Subcutaneous adipose tissue (tissue), 4 donors: ENCODE results near the gene CEP250. TPM values are rescaled to one million over a fixed set of nuclear protein-coding genes. Genes with fewer than 3 reads are reported as not detected.

Source experiments
- total RNA-seq, 4 donors: library from RNA; depleted of rRNA; stranded (reverse); fragments of >200 nt; gene quantifications; one replicate each; pipeline ENCODE4 v1.1.0, GENCODE V29; 2016
- TF ChIP-seq, protein P1 (sequence below): fragments of 450-650 bp; IDR thresholded peaks from one replicate; pipeline ENCODE4 v1.5.1; 2016; ENCODE audit warnings: low read depth, mild to moderate bottlenecking, control low read depth, antibody characterized with exemption, moderate library complexity

The CEP250 gene
- total RNA-seq, 4 donors from 2014 or later = 6.8 to 31.6 (median 20.6) TPM

DNA sequence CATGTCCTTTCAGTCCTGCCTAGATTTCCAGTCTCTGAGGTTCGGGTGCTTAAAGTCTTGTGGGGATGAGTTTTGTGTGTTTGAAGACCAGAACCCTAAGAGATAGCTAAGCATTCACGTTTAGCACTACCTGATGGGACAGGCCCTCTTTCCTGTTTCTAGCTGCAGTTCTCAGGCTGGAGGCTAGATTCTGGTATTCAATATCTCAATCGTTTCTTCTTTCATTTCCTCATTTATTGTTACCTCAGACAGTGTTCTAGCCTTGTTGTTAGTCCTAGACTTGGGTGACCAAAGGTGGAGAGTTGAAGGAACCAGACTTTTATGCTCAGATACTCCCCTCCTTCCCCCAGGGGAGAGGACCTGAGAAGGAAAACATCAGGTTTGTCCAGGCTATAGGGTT is 16.8 kb downstream of the CEP250 start:
- TF ChIP-seq, protein P1, sequence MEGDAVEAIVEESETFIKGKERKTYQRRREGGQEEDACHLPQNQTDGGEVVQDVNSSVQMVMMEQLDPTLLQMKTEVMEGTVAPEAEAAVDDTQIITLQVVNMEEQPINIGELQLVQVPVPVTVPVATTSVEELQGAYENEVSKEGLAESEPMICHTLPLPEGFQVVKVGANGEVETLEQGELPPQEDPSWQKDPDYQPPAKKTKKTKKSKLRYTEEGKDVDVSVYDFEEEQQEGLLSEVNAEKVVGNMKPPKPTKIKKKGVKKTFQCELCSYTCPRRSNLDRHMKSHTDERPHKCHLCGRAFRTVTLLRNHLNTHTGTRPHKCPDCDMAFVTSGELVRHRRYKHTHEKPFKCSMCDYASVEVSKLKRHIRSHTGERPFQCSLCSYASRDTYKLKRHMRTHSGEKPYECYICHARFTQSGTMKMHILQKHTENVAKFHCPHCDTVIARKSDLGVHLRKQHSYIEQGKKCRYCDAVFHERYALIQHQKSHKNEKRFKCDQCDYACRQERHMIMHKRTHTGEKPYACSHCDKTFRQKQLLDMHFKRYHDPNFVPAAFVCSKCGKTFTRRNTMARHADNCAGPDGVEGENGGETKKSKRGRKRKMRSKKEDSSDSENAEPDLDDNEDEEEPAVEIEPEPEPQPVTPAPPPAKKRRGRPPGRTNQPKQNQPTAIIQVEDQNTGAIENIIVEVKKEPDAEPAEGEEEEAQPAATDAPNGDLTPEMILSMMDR = no peak

DNA sequence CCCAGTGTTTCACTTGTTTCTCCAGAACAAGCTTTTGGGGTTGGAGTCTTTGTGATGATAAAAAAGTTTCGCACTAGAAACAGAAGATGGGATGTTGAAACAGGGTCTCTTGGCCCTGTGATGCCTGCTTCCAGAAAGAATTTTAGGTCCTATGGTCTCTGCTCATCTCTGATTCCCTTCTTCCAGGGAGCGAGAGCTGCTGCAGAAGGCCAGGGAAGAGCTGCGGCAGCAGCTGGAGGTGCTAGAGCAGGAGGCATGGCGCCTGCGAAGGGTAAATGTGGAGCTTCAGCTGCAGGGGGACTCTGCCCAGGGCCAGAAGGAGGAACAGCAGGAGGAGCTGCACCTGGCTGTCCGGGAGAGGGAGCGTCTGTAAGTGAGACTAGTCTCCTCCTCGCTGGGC is 18.3 kb downstream of the CEP250 start:
- TF ChIP-seq, protein P1 = no peak

DNA sequence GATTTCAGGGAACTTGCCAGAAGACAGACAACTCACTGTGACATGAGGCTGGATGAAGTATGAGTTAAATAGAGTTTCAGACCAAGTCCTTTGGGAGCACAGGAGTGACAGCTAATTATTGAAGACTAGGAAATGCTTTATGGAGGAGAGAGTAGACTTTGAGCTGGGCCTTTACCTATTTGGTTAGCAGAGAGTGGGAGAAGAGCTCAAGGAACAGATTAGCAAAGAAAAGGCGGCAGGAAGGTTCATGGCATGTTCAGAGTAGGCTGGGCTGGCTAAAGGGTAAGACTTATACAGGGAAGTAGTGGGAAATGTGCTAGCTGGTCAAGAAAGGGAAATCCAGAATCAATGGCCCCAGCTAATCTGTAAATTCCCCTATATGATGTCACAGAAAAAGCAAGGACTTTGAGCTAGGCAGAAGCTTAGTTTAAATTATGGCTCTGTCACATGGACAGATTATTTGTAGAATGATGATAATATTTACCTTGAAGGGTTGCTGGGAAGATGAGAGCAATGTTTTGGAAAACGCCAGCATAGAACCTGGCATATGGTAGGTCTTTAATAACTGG is 19.0 kb downstream of the CEP250 start:
- TF ChIP-seq, protein P1 = no peak

DNA sequence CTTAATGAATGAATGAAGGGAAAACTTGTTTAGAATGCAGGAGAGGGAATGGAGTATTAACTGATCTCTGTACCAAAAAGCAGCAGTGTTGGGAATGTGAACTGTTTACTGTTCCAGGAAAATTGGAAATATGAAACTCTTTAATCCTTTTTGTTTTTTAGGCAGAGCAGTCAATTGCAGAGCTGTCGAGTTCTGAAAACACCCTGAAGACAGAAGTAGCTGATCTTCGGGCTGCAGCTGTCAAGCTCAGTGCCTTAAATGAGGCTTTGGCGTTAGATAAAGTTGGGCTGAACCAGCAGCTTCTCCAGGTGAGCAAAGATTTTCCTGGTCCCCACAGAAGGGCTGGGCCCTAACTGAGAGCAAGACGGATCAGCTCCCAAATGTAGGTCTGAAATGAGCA is 20.9 kb downstream of the CEP250 start:
- TF ChIP-seq, protein P1 = no peak

DNA sequence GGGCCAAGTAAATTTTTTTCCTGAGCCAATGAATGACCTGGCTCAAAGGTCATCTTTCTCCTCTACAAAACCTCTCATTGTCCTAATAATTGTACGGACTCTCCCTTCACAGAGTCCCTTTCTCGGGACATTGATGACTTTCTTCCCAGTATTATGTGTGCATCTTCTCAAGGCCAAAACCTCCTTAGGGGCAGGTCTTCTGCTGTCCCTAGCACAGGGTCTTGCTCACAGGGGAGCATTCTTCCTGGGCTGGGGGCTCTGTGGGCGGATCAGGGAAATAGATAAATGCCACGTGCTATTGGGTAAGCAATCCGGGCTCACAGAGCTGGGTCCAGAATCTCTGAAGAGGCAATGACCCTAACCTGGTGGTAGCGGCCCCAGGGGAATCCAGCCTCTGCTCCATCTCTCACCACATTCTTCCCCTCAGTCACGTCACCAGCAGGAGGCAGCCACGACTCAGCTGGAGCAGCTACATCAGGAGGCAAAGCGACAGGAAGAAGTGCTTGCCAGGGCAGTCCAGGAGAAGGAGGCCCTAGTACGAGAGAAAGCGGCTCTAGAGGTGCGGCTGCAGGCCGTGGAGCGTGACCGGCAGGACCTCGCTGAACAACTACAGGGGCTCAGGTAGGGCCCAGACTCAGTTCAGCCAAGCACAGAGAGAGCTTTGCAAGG is 23.5 kb downstream of the CEP250 start:
- TF ChIP-seq, protein P1 = no peak

DNA sequence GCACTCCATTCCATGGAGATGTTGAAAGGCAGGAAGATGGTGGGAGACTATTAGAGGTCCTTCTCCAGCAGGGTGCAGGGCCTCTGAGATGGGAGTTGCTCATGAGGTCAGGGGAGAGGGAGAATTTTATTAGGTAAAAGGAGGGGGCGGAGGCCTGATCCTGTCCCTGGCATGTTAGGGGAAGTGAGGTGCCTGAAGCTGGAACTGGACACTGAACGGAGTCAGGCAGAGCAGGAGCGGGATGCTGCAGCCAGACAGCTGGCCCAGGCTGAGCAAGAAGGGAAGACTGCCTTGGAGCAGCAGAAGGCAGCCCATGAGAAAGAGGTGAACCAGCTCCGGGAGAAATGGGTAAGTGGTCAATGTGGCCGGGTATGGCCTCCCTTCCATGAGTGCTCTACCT is 24.4 kb downstream of the CEP250 start:
- TF ChIP-seq, protein P1 = no peak

DNA sequence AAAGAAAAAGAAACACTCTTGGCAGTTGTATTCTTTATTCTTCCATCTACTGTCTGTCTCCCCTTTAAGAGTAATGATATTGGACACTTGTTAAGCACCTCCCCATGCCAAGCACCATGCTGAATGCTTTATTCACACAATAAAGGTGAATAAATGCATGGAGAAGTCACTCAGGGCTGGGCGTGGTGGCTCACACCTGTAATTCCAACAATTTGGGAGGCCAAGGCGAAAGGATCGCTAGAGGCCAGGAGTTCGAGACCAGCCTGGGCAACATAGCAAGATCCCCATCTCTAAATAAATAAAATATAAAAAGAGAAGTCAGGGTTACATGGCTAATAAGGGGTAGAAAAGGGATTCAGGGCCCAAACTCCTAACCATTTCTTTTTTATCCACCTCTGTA is 32.1 kb downstream of the CEP250 start:
- TF ChIP-seq, protein P1 = no peak
